HG03060 (cell line): ENCODE results near the gene LRFN3.
"Not testable (repeated sequence)": the region's sequence is repeated elsewhere in the genome, so short reads cannot be mapped to it uniquely, and the experiment has no call there.

ENCODE experiments used
- ATAC-seq: cut with Tn5 transposase; IDR thresholded peaks from one replicate; pipeline ENCODE4 v1.9.1; 2021; ENCODE audit warnings: low read depth, moderate number of reproducible peaks; ENCODE audit not compliant: unreplicated experiment

LRFN3 gene

DNA sequence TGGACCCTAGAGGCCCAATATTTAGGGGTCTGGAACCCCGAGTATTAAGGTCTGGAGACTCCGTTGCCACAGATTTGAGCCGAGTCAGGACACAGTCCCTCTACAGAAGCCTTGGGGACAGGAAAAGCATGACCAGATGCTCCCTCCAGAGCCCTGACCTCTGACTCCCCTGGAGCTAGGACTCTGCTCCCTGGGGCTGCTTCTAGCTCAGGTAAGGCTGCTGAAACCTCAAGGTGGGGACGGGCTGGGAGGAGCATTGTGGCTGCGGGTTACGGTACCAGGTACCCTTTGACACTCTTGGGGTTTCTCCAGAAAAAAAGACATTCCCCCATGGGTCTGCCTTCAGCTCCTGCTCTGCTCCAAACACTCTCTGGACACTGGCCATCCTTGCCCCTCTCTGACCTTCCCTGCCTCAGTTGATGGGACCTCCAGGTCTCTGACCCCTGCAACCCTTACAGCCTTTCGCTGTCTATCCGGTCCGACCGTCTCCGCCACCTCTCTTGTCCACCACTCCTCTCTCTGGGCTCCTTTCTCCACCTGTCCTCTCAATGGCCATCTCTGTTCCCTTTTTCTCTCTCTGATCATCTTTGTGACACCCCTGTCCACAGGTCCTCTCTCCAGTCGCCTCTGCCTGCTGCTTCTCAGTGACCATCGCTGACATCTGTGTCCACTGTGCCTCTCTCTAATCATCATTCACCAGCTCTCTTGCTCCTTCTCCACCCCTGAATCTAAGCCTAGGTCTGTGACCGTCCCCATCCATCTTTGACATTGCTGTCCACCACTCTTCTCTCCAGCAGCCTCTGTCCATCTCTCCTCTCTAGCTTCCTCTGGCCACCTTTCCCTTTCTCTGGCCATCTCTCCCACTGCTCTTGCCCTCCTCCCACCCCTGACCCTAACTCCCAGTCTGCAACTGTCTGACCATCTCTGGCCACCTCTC lies 1.4 kb downstream of the LRFN3 start:
- ATAC-seq: no peak

DNA sequence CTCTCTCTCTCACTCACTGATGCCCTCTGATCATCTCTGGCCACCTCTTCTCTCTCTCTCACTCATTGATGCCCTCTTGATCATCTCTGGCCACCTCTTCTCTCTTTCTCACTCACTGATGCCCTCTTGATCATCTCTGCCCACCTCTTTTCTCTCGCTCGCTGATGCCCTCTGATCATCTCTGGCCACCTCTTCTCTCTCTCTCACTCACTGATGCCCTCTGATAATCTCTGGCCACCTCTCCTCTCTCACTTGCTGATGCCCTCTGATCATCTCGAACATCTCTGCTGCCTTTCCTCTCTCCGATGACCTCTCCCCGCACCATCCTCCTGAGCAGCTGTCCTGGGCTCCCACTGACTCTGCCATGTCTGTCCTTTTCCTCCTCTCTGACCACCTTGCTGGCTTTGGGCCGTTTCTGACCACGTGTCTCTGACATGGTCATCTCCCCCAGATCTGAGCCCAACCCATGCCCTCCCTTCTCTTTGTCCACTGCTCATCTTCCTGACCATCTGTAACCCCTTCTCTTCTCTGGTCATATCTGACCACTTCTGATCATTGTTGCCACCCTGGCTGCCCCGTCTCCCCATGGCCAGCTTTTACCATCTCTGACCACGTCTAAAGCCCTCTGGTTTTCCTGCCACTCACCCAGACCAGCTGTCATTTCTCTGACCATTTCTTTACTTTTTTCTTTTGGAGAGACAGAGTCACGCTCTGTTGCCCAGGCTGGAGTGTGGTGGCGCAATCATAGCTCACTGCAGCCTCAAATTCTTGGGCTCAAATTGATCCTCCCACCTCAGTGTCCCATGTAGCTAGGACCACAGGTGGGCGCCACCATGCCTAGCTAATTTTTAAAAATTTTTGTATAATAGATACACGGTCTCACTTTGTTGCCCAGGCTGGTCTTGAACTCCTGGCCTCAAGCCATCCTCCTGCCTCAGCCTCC lies 2.4 kb downstream of the LRFN3 start:
- ATAC-seq: no peak

DNA sequence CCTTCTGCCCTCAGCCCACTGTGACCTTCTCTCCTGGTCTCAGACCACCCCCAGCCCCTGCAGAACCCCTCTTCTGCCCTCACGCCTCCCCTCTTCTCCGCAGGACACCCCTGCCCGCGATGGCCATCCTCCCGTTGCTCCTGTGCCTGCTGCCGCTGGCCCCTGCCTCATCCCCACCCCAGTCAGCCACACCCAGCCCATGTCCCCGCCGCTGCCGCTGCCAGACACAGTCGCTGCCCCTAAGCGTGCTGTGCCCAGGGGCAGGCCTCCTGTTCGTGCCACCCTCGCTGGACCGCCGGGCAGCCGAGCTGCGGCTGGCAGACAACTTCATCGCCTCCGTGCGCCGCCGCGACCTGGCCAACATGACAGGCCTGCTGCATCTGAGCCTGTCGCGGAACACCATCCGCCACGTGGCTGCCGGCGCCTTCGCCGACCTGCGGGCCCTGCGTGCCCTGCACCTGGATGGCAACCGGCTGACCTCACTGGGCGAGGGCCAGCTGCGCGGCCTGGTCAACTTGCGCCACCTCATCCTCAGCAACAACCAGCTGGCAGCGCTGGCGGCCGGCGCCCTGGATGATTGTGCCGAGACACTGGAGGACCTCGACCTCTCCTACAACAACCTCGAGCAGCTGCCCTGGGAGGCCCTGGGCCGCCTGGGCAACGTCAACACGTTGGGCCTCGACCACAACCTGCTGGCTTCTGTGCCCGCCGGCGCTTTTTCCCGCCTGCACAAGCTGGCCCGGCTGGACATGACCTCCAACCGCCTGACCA lies 3.3 kb downstream of the LRFN3 start:
- no peak for ATAC-seq

DNA sequence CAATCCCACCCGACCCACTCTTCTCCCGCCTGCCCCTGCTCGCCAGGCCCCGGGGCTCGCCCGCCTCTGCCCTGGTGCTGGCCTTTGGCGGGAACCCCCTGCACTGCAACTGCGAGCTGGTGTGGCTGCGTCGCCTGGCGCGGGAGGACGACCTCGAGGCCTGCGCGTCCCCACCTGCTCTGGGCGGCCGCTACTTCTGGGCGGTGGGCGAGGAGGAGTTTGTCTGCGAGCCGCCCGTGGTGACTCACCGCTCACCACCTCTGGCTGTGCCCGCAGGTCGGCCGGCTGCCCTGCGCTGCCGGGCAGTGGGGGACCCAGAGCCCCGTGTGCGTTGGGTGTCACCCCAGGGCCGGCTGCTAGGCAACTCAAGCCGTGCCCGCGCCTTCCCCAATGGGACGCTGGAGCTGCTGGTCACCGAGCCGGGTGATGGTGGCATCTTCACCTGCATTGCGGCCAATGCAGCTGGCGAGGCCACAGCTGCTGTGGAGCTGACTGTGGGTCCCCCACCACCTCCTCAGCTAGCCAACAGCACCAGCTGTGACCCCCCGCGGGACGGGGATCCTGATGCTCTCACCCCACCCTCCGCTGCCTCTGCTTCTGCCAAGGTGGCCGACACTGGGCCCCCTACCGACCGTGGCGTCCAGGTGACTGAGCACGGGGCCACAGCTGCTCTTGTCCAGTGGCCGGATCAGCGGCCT lies 4.1 kb downstream of the LRFN3 start:
- no peak for ATAC-seq

DNA sequence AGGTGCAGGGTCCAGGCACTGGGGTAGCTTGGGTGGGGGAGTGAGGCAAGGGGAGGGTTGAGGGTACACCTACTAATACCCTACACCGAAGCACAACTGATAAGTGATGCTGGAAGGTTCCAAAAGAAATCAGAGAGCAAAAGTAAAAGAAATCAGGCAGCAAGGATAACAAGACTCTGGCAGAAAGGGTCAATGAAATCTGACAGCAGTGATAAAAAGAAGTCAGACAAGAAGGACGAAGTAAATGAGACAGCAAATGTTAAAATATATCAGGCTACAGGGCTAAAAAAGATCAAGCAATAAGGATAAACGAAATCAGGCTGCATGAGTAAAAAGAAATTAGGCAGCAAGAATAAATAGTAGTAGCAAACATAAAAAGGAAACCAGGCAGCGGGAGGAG lies 4.7 kb downstream of the LRFN3 start:
- no peak for ATAC-seq

DNA sequence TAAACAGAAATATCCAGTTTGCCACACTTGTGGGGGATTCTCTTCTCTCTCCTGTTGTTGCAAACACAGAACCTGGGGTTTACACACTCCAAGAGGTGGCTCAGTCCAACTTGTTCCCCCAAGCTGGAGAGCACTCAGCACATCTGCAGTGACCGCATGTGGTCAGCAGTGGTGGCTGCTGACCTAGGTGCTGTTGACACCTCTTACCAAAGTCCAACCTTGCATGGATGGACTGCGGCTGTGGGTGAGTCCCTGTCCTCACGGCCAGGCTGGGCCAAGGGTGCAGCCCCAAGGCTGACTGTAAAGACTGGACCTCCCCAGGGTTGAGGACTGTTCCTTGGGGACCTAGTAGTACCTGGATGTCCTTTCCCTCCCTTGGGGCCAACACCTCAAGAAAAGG lies 6.1 kb downstream of the LRFN3 start:
- ATAC-seq: no peak

DNA sequence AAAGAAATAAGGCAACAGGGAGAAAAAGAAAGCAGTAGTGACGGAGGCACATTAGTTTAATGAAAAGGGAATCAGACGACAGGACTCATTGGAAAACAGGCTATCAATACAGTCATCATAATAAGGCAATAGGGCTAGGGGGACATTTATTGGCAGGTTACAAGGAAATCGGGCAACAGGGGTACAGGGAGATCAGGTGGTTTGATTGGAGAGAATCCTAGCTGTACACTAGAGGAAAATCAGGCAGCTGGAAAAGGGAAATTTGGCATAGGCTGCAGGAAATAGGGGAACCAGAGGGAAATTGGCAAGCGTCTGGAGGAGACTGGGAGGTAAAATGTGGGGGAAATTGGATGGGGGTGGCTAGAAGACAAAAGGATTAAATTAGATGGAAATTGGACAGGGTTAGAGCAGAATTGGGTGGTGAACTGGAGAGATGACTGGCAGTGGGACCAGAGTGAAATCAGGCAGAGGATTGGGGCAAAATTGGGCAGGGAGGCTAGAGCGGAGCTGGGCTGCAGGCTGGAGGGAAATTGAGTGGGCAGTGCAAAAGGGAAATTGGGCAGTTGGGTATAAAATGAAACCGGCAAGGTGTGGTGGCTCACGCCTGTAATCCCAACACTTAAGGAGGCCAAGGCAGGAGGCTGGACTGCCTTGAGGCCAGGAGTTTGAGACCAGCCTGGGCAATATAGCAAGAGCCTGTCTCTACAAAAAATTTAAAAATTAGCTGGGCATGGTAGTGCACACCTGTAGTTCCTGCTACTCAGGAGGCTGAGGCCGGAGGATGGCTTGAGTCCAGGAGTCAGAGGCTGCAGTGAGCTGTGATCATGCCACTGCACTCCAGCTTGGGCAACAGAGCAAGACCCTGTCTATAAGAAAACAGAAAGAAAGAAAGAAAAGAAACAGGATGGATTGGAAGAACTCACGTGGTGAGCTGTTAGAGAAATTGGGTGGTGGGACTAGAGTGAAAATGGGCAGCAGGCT lies 7.4 kb downstream of the LRFN3 start:
- ATAC-seq: no peak

DNA sequence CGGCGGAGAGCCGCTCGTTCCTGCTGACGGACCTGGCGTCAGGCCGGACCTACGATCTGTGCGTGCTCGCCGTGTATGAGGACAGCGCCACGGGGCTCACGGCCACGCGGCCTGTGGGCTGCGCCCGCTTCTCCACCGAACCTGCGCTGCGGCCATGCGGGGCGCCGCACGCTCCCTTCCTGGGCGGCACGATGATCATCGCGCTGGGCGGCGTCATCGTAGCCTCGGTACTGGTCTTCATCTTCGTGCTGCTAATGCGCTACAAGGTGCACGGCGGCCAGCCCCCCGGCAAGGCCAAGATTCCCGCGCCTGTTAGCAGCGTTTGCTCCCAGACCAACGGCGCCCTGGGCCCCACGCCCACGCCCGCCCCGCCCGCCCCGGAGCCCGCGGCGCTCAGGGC lies 8.4 kb downstream of the LRFN3 start:
- ATAC-seq: no peak

DNA sequence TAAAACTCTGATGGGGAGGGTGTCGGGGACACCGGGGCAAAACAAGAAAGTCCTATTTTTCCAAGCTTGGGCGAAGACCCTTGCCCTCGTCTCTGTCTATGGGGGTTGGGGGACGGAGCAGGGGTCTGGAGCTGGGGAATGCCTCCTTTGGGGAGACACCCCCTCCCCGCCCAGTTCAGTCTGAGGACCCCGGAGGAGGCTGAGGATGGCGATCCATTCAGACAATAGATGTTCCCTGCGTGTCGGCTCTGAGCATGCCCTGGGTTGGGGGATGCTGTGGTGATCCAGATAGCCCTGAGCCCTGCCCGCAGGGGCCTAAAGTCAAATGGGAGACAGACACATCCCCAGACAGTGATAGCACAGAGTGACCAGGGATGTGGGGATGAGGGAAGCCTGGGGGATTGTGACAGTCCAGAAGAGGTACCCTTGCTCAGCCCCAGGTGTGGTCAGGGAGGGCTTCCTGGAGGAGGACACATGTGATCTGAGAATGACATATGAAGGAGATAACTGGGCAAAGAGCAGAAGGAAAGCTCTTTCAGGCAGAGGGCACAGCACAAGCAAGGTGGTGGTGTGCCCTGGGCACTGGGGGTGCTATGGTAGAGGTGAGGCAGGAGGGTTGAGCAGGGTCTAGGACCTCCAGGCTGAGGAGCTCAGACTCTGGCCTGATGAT lies 9.1 kb downstream of the LRFN3 start:
- ATAC-seq: no peak

DNA sequence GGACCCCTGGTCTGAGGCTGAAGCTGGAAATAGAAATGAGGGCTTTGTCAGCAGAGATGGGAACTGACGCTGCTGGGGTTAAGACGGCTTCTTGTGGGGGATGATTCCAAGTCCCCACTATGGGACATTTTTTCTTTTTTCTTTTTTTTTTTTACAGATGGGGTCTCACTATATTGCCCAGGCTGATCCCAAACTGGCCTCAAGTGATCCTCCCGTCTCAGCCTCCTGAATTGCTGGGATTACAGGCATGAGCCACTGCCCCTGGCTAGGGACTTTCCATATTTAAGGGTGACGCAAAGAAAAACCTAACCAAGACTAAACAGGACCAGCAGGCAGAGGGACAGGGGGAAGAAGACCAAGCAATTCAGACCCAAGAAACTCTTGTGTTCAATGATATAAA lies 10.0 kb downstream of the LRFN3 start:
- no peak for ATAC-seq

DNA sequence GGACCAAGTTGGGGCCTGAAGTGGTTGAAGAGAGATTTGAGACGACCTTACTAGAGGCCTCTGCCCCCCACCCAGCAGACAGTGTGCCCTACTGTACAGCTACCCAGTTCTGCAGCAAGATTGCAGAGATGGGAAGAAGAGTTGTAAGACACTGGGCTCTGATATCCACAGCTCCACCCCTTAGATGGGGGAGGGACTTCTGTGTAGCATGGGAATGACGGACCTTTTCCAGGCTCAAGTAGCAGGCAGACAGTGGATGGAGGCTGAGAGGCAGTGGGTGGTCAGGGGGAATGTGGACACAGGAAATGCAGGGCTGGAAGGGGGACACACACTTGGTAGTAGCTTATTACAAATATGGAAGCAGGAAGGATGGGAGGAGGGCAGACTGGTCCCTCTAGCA lies 13.0 kb downstream of the LRFN3 start:
- no peak for ATAC-seq

DNA sequence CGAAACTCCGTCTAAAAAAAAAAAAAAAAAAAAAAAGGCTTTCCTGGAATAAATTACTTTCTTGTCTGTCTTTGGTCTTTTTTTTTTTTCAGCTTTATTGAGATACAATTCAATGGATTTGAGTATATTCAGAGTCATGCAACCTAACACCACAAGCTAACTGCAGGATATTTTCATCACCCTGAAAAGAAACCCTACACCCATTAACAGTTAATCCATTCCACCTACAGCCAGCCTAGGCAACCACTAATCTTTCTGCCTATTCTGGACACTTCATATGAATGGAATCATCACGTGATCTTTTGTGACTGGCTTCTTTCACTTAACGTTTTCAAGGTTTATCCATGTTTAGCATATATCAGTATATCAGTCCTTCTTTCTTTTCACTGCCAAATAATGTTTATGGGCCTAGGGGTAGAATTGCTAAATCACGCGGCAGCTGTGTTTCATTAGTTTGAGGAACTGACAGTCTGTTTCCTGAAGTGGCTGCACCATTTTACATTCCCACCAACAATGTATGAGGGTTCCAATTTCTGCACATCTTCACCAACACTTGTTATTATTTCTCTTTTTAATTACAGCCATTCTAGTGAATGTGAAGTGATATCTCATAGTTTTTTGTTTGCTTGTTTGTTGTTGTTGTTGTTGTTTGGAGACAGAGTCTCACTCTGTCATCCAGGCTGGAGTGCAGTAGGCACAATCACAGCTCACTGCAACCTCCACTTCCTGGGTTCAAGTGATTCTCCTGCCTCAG lies 19.9 kb downstream of the LRFN3 start:
- ATAC-seq: no peak

DNA sequence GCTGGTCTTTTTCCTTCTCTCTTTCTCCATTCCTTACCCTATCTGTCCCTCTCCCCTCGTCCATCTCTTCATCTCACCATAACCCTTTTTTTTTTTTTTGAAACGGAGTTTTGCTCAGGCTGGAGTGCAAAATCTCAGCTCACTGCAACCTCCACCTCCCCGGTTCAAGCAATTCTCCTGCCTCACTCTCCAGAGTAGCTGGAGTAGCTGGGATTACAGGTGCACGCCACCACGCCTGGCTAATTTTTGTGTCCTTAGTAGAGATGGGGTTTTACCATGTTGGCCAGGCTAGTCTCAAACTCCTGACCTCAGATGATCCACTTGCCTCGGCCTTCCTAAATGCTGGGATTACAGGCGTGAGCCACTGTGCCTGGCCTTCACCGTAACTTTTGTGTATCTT lies 21.2 kb downstream of the LRFN3 start:
- ATAC-seq: not testable (repeated sequence)

DNA sequence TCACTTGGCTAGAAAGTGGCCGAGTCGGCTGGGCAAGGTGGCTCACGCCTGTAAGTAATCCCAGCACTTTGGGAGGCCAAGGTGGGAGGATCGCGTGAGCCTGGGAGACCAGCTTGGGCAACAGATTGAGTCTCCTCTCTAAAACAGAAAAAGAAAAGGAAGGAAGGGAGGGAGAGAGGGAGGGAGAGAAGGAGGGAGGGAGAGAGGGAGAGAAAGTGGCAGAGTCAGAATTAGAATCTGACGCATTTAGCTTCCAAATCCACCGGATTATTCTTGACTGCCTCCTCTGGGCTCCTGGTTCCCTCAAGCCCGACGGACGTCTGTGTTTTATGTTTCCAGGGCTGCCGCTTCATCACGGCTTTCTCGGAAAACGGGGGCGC lies 22.5 kb downstream of the LRFN3 start:
- no peak for ATAC-seq

DNA sequence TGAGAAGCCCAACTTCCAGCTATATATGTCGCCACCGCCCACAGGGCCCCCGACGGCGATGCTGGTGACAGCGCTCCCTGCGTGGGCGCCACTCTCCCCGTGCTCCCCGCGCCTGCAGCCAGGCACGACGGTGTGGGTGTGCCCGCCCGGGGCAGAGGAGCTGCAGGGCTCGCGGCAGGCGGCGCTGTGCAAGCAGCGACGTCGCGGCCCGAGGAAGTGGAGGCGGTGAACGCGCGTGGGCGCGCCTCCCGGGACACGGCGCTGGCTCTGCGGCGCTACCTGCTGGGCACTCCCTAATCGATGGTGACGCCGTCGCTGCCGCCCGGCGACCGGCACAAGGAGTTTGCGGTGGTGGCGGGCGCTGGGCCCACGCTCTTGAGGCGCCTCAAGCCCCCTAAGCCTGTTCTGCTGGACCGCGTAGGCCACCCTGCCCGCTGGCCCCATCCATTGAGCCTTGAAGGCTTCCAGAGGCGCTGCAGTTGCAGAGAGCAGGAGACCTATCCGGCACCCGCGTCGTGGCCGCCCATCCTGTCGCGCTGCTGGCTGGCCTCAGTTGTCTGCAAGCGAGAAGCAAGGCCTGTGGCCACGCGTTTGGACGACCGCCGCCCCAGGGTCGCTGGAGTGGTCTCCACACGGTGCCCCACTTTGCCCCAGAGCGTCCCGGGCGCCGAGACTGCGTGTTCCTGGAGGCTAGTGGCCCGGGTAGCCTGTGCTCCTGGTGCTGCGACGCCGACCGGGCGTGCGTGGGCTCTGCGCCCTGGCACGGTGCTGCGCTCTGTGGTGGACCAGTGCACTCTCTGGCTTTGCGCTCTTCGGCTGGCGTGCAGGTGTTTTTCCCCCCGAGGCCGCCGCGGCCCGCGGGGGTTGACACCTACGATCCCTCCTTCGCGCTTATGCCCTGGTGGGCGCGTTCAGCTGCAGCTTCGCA lies 23.1 kb downstream of the LRFN3 start:
- ATAC-seq: no peak

DNA sequence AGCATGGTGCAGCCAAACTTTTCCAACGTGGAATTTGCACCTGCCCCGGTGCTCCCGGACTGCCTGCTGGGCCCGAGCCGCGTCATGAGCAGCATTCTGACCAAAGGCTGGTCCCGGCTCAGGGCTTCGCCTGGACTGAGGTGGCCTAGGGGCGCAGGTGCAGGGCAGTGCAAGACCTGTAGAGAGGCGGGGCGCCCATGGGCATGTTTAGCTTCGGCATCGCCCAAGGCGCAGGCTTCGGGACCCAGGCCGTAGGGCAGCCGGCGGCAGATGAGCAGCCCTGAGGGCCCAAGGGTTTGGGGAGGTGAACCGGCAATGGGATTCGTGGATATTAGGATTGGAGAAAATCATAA lies 23.8 kb downstream of the LRFN3 start:
- ATAC-seq: no peak
